ENCODE data around the gene SCYL3. TPM values are rescaled to one million over a fixed set of nuclear protein-coding genes. Genes with fewer than 3 reads are reported as not detected.

SCYL3 gene
- total RNA-seq, 6 experiments from 2014 or later: 4.4 to 5.2 (median 4.7) TPM

GRCh38 chr1:169928438-169929209 is 34.9 kb upstream of the SCYL3 start:
- peak; percentile 66 for DNase-seq
- H3K4me1 Mint-ChIP-seq (ENCODE audit: low read depth): peaks cover 36% of the 10 kb centered on the region
- TF ChIP-seq CTCF (IDR thresholded peaks at IDR 0.05): peak; percentile 91
- no peaks in the 10 kb centered on the region for H3K9me3 Mint-ChIP-seq
- no peak overlapping the region for H3K4me3 Mint-ChIP-seq
- no peaks in the 10 kb centered on the region for H3K36me3 Mint-ChIP-seq (ENCODE audit: low read depth)
- H3K27me3 Mint-ChIP-seq (ENCODE audit: insufficient read depth): no peaks in the 10 kb centered on the region; the same call in 1 of the 2 replicates
- no peak overlapping the region for H3K27ac Mint-ChIP-seq

- no peak overlapping the region for H3K27ac Mint-ChIP-seq
- peak; percentile 28 for DNase-seq
- no peaks in the 10 kb centered on the region for H3K27me3 Mint-ChIP-seq (ENCODE audit: insufficient read depth)
- no peaks in the 10 kb centered on the region for H3K36me3 Mint-ChIP-seq (ENCODE audit: low read depth)
- 0 out of 2 replicates have a peak overlapping the region, but pooled peaks have one; percentile 23 for H3K4me3 Mint-ChIP-seq
- H3K9me3 Mint-ChIP-seq: no peaks in the 10 kb centered on the region
- TF ChIP-seq CTCF (IDR thresholded peaks at IDR 0.05): no peak
- peaks cover 20% of the 10 kb centered on the region for H3K4me1 Mint-ChIP-seq (ENCODE audit: low read depth)
Measured at GRCh38 chr1:169925505-169926482, 32.1 kb upstream of the SCYL3 start.

GRCh38 chr1:169924829-169925228 is 31.1 kb upstream of the SCYL3 start:
- Mint-ChIP-seq H3K9me3 (no peaks in the 10 kb centered on the region), H3K36me3 (ENCODE audit: low read depth) (no peaks in the 10 kb centered on the region), H3K27ac (no peak overlapping the region), H3K27me3 (ENCODE audit: insufficient read depth) (no peaks in the 10 kb centered on the region), H3K4me3 (no peak overlapping the region), H3K4me1 (ENCODE audit: low read depth) (peaks cover 20% of the 10 kb centered on the region)
- TF ChIP-seq CTCF (IDR thresholded peaks at IDR 0.05): no peak
- DNase-seq: no peak

GRCh38 chr1:169924063-169924462 is 30.4 kb upstream of the SCYL3 start:
- TF ChIP-seq CTCF (IDR thresholded peaks at IDR 0.05): no peak
- no peak for DNase-seq
- no peaks in the 10 kb centered on the region for H3K27me3 Mint-ChIP-seq (ENCODE audit: insufficient read depth)
- H3K4me1 Mint-ChIP-seq (ENCODE audit: low read depth): peaks cover 20% of the 10 kb centered on the region
- H3K9me3 Mint-ChIP-seq: no peaks in the 10 kb centered on the region
- no peak overlapping the region for H3K4me3 Mint-ChIP-seq
- H3K36me3 Mint-ChIP-seq (ENCODE audit: low read depth): peaks cover under 1% of the 10 kb centered on the region; the same call in 1 of the 2 replicates
- H3K27ac Mint-ChIP-seq: no peak overlapping the region

GRCh38 chr1:169921080-169921479 is 27.4 kb upstream of the SCYL3 start:
- TF ChIP-seq CTCF (IDR thresholded peaks at IDR 0.05): no peak
- Mint-ChIP-seq H3K9me3 (no peaks in the 10 kb centered on the region), H3K36me3 (ENCODE audit: low read depth) (peaks cover 5% of the 10 kb centered on the region; the same call in 1 of the 2 replicates), H3K27ac (no peak overlapping the region), H3K27me3 (ENCODE audit: insufficient read depth) (no peaks in the 10 kb centered on the region), H3K4me3 (no peak overlapping the region), H3K4me1 (ENCODE audit: low read depth) (peaks cover 10% of the 10 kb centered on the region)
- no peak for DNase-seq

Data from HFFc6 (cell line).